Measurements from ENCODE around the gene PHLDA2.

PHLDA2 gene

GRCh38 chr11:2928605-2929530 lies at the start of gene PHLDA2:
TSS of gene PHLDA2 (minus strand) at chr11:2929420. CDS start at chr11:2929364, 56 bp downstream.
- DNase-seq, result peak; percentile 76

GRCh38 chr11:2977113-2977512 lies 47.9 kb upstream of the PHLDA2 start:
- DNase-seq, result no peak

GRCh38 chr11:2976294-2977063 lies 47.3 kb upstream of the PHLDA2 start:
- DNase-seq, result no peak

- DNase-seq, result peak; percentile 21
These were observed 46.4 kb upstream of the PHLDA2 start for GRCh38 chr11:2975594-2975993.

DNA sequence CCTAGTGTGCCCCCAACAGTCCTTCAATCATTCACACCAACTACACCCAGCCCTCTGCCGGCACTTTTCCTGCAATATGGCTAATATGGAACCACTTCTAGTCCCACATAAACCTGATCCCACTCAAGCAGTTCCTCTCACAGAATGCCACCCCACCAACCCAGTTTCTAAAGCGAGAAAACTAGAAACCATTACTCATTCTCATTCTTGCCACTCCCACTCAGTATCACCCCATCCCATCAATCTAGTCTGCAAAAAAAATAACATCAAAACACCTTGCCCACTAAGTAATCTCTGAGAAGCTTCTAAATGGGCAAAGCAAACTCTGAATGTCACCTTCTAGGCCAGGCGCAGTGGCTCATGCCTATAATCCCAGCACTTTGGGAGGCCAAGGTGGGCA lies 45.1 kb upstream of the PHLDA2 start:
- DNase-seq, result no peak

DNA sequence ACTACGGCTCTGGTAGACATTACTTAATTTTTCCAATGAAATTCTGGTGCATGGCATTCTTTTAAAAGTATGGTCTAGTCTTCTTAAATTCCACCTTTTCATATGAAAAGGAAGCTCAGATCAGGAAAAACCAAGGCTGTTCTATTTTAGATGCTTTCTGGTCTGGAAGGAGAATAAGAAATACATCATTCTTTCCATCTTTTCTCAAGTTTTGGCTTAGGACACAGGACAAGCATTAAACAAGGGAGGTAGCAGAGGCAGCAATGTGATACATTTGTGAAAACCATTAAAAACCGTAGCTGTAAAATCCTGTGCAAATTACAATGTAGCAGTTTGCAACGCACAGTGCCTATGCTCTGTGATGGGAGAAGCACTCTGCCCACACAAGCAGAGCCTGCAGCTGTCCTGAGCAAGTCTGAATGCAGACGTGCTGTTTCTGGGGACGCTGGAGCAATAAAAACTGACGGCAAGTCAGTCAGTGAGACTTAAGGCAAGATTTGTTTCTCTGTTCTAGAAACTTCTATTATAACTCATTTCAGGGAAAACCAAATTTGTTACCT lies 39.2 kb upstream of the PHLDA2 start:
- no peak for DNase-seq

- DNase-seq, result no peak
These were observed 35.6 kb upstream of the PHLDA2 start for GRCh38 chr11:2964782-2965181.

GRCh38 chr11:2963761-2964160 lies 34.5 kb upstream of the PHLDA2 start:
- DNase-seq, result no peak

GRCh38 chr11:2963112-2963754 lies 34.0 kb upstream of the PHLDA2 start:
- DNase-seq, result no peak

- no peak for DNase-seq
These were observed 31.9 kb upstream of the PHLDA2 start for GRCh38 chr11:2961080-2961479.

GRCh38 chr11:2960139-2960538 lies 30.9 kb upstream of the PHLDA2 start:
- DNase-seq, result no peak

- DNase-seq, result no peak
These were observed 29.0 kb upstream of the PHLDA2 start for GRCh38 chr11:2958251-2958650.

- no peak for DNase-seq
These were observed 26.8 kb upstream of the PHLDA2 start for GRCh38 chr11:2955906-2956476.

DNA sequence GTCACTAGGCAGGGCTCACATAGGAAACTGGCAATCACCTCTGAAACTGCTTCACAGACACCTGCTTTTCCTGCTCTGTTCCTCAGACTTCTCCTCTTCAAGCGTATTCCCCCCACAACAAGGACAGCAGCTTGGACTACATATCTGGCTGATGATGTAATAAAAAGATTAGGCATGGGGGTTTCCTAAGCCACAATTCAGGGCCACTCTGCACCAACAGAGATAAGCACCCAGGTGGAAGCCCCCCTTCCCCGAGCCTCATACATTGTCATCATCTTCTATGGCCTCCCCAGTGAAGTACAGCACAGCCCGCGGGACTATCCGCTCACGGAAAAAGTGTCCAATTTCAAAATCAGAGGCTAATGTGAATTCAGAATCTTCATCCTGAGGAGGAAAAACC lies 25.0 kb upstream of the PHLDA2 start:
- DNase-seq, result no peak

DNA sequence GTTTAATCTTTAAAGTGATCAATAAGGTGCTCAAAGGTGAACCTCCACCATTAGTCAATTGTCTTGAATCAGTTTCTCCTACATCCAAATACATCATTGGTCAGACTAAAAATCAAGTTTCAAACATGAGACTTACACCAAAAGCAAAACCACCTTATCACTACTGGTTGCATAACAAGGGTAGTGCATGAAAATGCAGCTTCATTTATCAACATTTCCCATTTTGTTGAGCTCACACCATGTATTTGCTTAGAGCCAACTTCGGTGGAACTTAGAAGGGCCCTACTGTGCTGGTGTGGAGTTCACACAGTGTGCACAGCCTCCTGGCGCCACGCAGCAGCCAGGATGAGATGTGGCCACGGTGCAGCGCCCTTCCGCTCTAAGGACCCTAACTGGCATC lies 23.1 kb upstream of the PHLDA2 start:
- no peak for DNase-seq

- no peak for DNase-seq
These were observed 22.3 kb upstream of the PHLDA2 start for GRCh38 chr11:2951231-2952110.

DNA sequence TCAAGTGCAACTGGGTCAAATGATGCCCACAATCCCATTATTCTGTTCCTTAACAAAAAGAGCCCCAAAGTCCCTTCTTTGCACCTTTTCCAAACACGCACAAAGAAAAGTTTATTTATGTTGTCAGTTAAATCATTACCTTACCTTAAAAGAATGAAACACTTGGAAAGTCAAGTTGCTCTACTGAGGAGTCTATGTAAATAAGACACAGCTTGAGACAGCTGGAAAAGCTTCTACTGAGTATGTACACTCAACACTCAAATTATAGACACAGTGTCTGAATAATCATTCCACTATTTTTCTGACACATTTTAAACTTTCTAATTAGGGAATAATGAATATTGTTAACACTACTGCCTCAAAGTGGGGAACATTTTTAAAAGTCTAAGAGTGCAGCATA lies 21.6 kb upstream of the PHLDA2 start:
- DNase-seq, result no peak

DNA sequence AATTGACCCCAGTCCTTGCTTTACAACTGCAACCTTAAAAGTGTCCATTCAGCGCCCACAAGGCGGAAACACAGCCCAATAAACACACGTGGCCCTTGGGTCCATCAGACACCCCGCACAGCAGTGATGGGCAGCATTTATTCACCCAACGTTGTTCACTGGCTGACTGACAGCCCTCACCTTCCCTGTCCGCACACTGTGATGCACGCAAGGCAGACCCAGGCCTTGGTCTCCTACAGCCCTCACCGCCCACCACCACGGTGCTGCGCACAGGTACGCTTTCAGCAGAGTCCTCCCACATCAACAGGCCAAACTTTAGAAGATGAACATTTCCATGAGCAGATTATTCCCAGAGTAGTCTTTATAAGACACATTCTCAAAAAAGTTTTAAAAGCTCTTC lies 20.7 kb upstream of the PHLDA2 start:
- no peak for DNase-seq

DNA sequence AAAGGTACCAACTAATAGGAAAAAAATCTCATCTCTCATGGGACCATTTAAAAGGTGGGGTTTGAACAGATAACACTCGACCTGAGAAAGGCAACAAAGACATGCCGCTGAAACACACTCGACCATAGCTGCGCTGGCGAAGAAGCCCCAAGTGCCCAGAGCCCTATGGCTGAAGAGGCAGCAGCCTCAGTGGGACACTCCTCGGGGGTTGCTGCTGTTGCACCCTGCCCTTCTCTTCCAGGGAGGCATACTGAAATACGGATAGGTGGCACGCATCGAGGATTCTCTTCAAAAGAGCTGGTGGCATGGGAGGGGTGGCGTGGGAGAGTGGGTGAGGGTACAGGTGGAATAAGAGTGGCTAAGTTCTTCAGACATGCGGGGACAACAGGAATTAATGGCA lies 18.5 kb upstream of the PHLDA2 start:
- no peak for DNase-seq

GRCh38 chr11:2945757-2946287 lies 16.6 kb upstream of the PHLDA2 start:
- no peak for DNase-seq

DNA sequence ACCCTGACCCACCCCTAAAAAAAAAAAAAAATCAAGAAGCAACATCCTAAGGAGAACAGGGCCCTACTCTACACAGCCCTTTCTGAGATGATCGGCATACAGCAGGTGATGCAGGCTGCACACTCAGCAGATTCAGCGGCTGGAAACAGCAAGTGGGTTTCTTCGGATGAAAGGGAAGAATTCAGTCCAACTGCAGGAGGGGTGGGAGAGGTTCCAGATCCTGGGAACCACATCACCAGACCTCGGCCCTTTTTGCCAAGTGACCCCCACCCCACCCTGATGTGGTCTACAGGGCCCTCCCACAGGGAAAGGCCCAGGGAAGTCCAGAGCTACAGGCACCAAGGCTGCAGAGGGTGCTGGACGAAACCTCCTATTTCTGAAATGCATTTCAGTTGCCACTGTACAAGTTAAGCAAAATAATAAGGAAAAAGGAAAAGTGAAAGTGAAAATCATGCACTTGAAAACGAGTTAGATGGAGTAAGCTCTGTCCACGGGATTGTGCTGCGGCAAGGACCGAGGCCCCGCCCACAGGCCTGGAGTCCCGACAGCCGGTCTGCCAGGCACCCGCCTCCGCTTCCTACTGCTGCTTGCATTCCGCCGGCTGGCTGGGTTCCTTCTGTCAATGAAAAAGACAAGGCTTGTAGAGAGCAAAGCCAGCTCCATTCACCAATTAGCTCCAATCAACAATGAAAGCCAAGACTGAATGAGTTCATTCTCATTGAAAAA lies 16.0 kb upstream of the PHLDA2 start:
- no peak for DNase-seq

Data from NCI-H146 (cell line).